Activated naive CD8-positive, alpha-beta T cell treated with anti-CD3 and anti-CD28 coated beads for 36 hours (primary cell): ENCODE results near the gene HEATR5B. TPM values are rescaled to one million over a fixed set of nuclear protein-coding genes. Genes with fewer than 3 reads are reported as not detected.

ENCODE experiments used
- DNase-seq: peaks from one replicate; pipeline ENCODE4 v3.0.0; 2021
- H3K27ac Mint-ChIP-seq: one replicate; pipeline ENCODE4 v1.8.0; 2022; ENCODE audit warnings: mild to moderate bottlenecking, moderate library complexity, mixed read lengths
- H3K27me3 Mint-ChIP-seq: one replicate; pipeline ENCODE4 v1.8.0; 2022; ENCODE audit warnings: mild to moderate bottlenecking, mixed read lengths
- H3K36me3 Mint-ChIP-seq: one replicate; pipeline ENCODE4 v1.8.0; 2021; ENCODE audit warnings: mild to moderate bottlenecking, mixed read lengths
- H3K4me1 Mint-ChIP-seq: one replicate; pipeline ENCODE4 v1.8.0; 2021; ENCODE audit warnings: mixed read lengths
- H3K4me3 Mint-ChIP-seq: one replicate; pipeline ENCODE4 v1.8.0; 2022; ENCODE audit warnings: mild to moderate bottlenecking, moderate library complexity, mixed read lengths
- H3K9me3 Mint-ChIP-seq: one replicate; pipeline ENCODE4 v1.8.0; 2022; ENCODE audit warnings: mixed read lengths
- total RNA-seq, 2 experiments: library from RNA; stranded (reverse); gene quantifications; one replicate each; pipeline ENCODE4 v1.2.3, GENCODE V29; 2021

HEATR5B gene
- total RNA-seq, 2 experiments from 2014 or later, result 14.5 to 14.6 TPM

GRCh38 chr2:37090019-37090477 is 5.9 kb upstream of the HEATR5B start:
- Mint-ChIP-seq H3K27ac (no peak overlapping the region), H3K9me3 (no peaks in the 10 kb centered on the region), H3K4me3 (no peak overlapping the region), H3K27me3 (no peaks in the 10 kb centered on the region), H3K36me3 (peaks cover 4% of the 10 kb centered on the region), H3K4me1 (peaks cover 11% of the 10 kb centered on the region)
- no peak for DNase-seq

- H3K9me3 Mint-ChIP-seq, result peaks cover 2% of the 10 kb centered on the region
- peaks cover 22% of the 10 kb centered on the region for H3K36me3 Mint-ChIP-seq
- DNase-seq, result no peak
- peaks cover 30% of the 10 kb centered on the region for H3K4me1 Mint-ChIP-seq
- no peak overlapping the region for H3K4me3 Mint-ChIP-seq
- H3K27ac Mint-ChIP-seq, result no peak overlapping the region
- H3K27me3 Mint-ChIP-seq, result no peaks in the 10 kb centered on the region
Measured at GRCh38 chr2:37085731-37086147, 1.6 kb upstream of the HEATR5B start.

- peaks cover 39% of the 10 kb centered on the region for H3K4me1 Mint-ChIP-seq
- no peak overlapping the region for H3K4me3 Mint-ChIP-seq
- no peaks in the 10 kb centered on the region for H3K27me3 Mint-ChIP-seq
- DNase-seq, result no peak
- H3K9me3 Mint-ChIP-seq, result peaks cover 2% of the 10 kb centered on the region
- H3K27ac Mint-ChIP-seq, result no peak overlapping the region
- H3K36me3 Mint-ChIP-seq, result peaks cover 30% of the 10 kb centered on the region
Measured at GRCh38 chr2:37084797-37085196, 625 bp upstream of the HEATR5B start.

GRCh38 chr2:37080689-37081088 is 3.5 kb downstream of the HEATR5B start:
- no peak for DNase-seq
- peaks cover 44% of the 10 kb centered on the region for H3K4me1 Mint-ChIP-seq
- H3K36me3 Mint-ChIP-seq, result peaks cover 42% of the 10 kb centered on the region
- H3K27me3 Mint-ChIP-seq, result no peaks in the 10 kb centered on the region
- peaks cover 2% of the 10 kb centered on the region for H3K9me3 Mint-ChIP-seq
- H3K27ac Mint-ChIP-seq, result peak overlapping the region; percentile 44
- H3K4me3 Mint-ChIP-seq, result peak overlapping the region; percentile 23

- Mint-ChIP-seq H3K4me1 (peaks cover 43% of the 10 kb centered on the region), H3K4me3 (no peak overlapping the region), H3K9me3 (peaks cover 2% of the 10 kb centered on the region), H3K27ac (peak overlapping the region; percentile 44), H3K36me3 (peaks cover 42% of the 10 kb centered on the region), H3K27me3 (no peaks in the 10 kb centered on the region)
- no peak for DNase-seq
Measured at GRCh38 chr2:37080266-37080665, 3.9 kb downstream of the HEATR5B start.

GRCh38 chr2:37070931-37071330 is 13.2 kb downstream of the HEATR5B start:
- H3K9me3 Mint-ChIP-seq, result peaks cover 1% of the 10 kb centered on the region
- H3K36me3 Mint-ChIP-seq, result peaks cover 29% of the 10 kb centered on the region
- H3K4me1 Mint-ChIP-seq, result peaks cover 8% of the 10 kb centered on the region
- no peak overlapping the region for H3K4me3 Mint-ChIP-seq
- no peak for DNase-seq
- no peaks in the 10 kb centered on the region for H3K27me3 Mint-ChIP-seq
- H3K27ac Mint-ChIP-seq, result no peak overlapping the region

- no peak for DNase-seq
- Mint-ChIP-seq H3K27ac (no peak overlapping the region), H3K36me3 (peaks cover 18% of the 10 kb centered on the region), H3K9me3 (no peaks in the 10 kb centered on the region), H3K4me1 (peaks cover 8% of the 10 kb centered on the region), H3K4me3 (no peak overlapping the region), H3K27me3 (no peaks in the 10 kb centered on the region)
Measured at GRCh38 chr2:37068686-37069085, 15.5 kb downstream of the HEATR5B start.

- Mint-ChIP-seq H3K36me3 (peaks cover 15% of the 10 kb centered on the region), H3K27me3 (no peaks in the 10 kb centered on the region), H3K4me3 (no peak overlapping the region), H3K9me3 (no peaks in the 10 kb centered on the region), H3K4me1 (peaks cover 4% of the 10 kb centered on the region), H3K27ac (no peak overlapping the region)
- no peak for DNase-seq
Measured at GRCh38 chr2:37061776-37062175, 22.4 kb downstream of the HEATR5B start.

- H3K4me1 Mint-ChIP-seq, result peaks cover 4% of the 10 kb centered on the region
- no peaks in the 10 kb centered on the region for H3K9me3 Mint-ChIP-seq
- H3K27ac Mint-ChIP-seq, result no peak overlapping the region
- no peak for DNase-seq
- H3K36me3 Mint-ChIP-seq, result peaks cover 15% of the 10 kb centered on the region
- no peak overlapping the region for H3K4me3 Mint-ChIP-seq
- no peaks in the 10 kb centered on the region for H3K27me3 Mint-ChIP-seq
Measured at GRCh38 chr2:37061013-37061711, 23.0 kb downstream of the HEATR5B start.

GRCh38 chr2:37060446-37060845 is 23.7 kb downstream of the HEATR5B start:
- Mint-ChIP-seq H3K36me3 (peaks cover 15% of the 10 kb centered on the region), H3K4me3 (no peak overlapping the region), H3K4me1 (peaks cover 4% of the 10 kb centered on the region), H3K27me3 (no peaks in the 10 kb centered on the region), H3K27ac (no peak overlapping the region), H3K9me3 (no peaks in the 10 kb centered on the region)
- DNase-seq, result no peak

GRCh38 chr2:37059841-37060240 is 24.3 kb downstream of the HEATR5B start:
- Mint-ChIP-seq H3K27ac (no peak overlapping the region), H3K4me3 (no peak overlapping the region), H3K9me3 (no peaks in the 10 kb centered on the region), H3K27me3 (no peaks in the 10 kb centered on the region), H3K36me3 (peaks cover 15% of the 10 kb centered on the region), H3K4me1 (peaks cover 4% of the 10 kb centered on the region)
- DNase-seq, result no peak

GRCh38 chr2:37052600-37053332 is 31.4 kb downstream of the HEATR5B start:
- no peak overlapping the region for H3K27ac Mint-ChIP-seq
- peaks cover 8% of the 10 kb centered on the region for H3K36me3 Mint-ChIP-seq
- H3K27me3 Mint-ChIP-seq, result no peaks in the 10 kb centered on the region
- H3K4me3 Mint-ChIP-seq, result no peak overlapping the region
- no peaks in the 10 kb centered on the region for H3K4me1 Mint-ChIP-seq
- H3K9me3 Mint-ChIP-seq, result no peaks in the 10 kb centered on the region
- DNase-seq, result no peak

GRCh38 chr2:37039580-37039979 is 44.6 kb downstream of the HEATR5B start:
- H3K36me3 Mint-ChIP-seq, result peaks cover 8% of the 10 kb centered on the region
- no peaks in the 10 kb centered on the region for H3K4me1 Mint-ChIP-seq
- DNase-seq, result no peak
- H3K9me3 Mint-ChIP-seq, result no peaks in the 10 kb centered on the region
- H3K4me3 Mint-ChIP-seq, result no peak overlapping the region
- H3K27me3 Mint-ChIP-seq, result no peaks in the 10 kb centered on the region
- H3K27ac Mint-ChIP-seq, result no peak overlapping the region

- H3K27ac Mint-ChIP-seq, result no peak overlapping the region
- no peaks in the 10 kb centered on the region for H3K9me3 Mint-ChIP-seq
- DNase-seq, result no peak
- no peaks in the 10 kb centered on the region for H3K27me3 Mint-ChIP-seq
- H3K4me3 Mint-ChIP-seq, result no peak overlapping the region
- H3K4me1 Mint-ChIP-seq, result no peaks in the 10 kb centered on the region
- peaks cover 8% of the 10 kb centered on the region for H3K36me3 Mint-ChIP-seq
Measured at GRCh38 chr2:37037771-37038170, 46.4 kb downstream of the HEATR5B start.

- H3K36me3 Mint-ChIP-seq, result peaks cover 5% of the 10 kb centered on the region
- H3K9me3 Mint-ChIP-seq, result no peaks in the 10 kb centered on the region
- H3K27ac Mint-ChIP-seq, result no peak overlapping the region
- no peaks in the 10 kb centered on the region for H3K4me1 Mint-ChIP-seq
- no peak overlapping the region for H3K4me3 Mint-ChIP-seq
- DNase-seq, result no peak
- no peaks in the 10 kb centered on the region for H3K27me3 Mint-ChIP-seq
Measured at GRCh38 chr2:37029758-37030157, 54.4 kb downstream of the HEATR5B start.

- no peak overlapping the region for H3K27ac Mint-ChIP-seq
- no peaks in the 10 kb centered on the region for H3K4me1 Mint-ChIP-seq
- DNase-seq, result peak; percentile 5
- no peak overlapping the region for H3K4me3 Mint-ChIP-seq
- no peaks in the 10 kb centered on the region for H3K27me3 Mint-ChIP-seq
- no peaks in the 10 kb centered on the region for H3K9me3 Mint-ChIP-seq
- H3K36me3 Mint-ChIP-seq, result peaks cover 7% of the 10 kb centered on the region
Measured at GRCh38 chr2:37026050-37026449, 58.1 kb downstream of the HEATR5B start.
